Esophagus muscularis mucosa (tissue), 4 donors: Measurements from ENCODE around the gene MBNL1. TPM values are rescaled to one million over a fixed set of nuclear protein-coding genes. Genes with fewer than 3 reads are reported as not detected.

Source experiments
- DNase-seq: peaks from one replicate; pipeline ENCODE4 v3.0.0-alpha.2; 2017; ENCODE audit errors: extremely low spot score
- H3K27ac ChIP-seq, 4 donors: fragments of 200-600 bp; sonication (generic); replicated peaks in 1 of 4; 1 replicate in 3 of 4; 2 replicates in 1 of 4; pipeline ENCODE4 v1.5.1; 2016 to 2019; ENCODE audit warnings: mild to moderate bottlenecking in 1 of 4
- H3K27me3 ChIP-seq, 4 donors: fragments of 200-600 bp; sonication (generic); one replicate each; pipeline versions ENCODE4 v1.5.1 to v1.6.0; 2016 to 2019
- H3K36me3 ChIP-seq, 4 donors: fragments of 200-600 bp; sonication (generic); one replicate each; pipeline ENCODE4 v1.5.1; 2016 to 2019
- H3K4me1 ChIP-seq, 4 donors: fragments of 200-600 bp; sonication (generic); one replicate each; pipeline ENCODE4 v1.5.1; 2016 to 2019
- H3K4me3 ChIP-seq, 4 donors: fragments of 200-600 bp; sonication (generic); 1 replicate in 2 of 4; 2 replicates in 2 of 4; pipeline ENCODE4 v1.5.1; 2016 to 2019; ENCODE audit warnings: mild to moderate bottlenecking in 4 of 4, moderate library complexity in 1 of 4
- H3K9me3 ChIP-seq, 4 donors: fragments of 200-600 bp; sonication (generic); 1 replicate in 3 of 4; 2 replicates in 1 of 4; pipeline ENCODE4 v1.5.1; 2016 to 2019
- EP300 ChIP-seq: sonication (generic); formaldehyde crosslinking; IDR thresholded peaks from one replicate; pipeline ENCODE4 v1.6.1; 2017; ENCODE audit warnings: antibody characterized with exemption
- POLR2A ChIP-seq: fragments of 450-650 bp; IDR thresholded peaks from one replicate; pipeline ENCODE4 v1.6.1; 2017; ENCODE audit warnings: antibody characterized with exemption, moderate library complexity, mild to moderate bottlenecking, low read depth
- POLR2AphosphoS5 ChIP-seq, 2 donors: sonication (generic); formaldehyde crosslinking; IDR thresholded peaks; one replicate each; pipeline ENCODE4 v1.6.1; 2017; ENCODE audit warnings: antibody characterized with exemption in 2 of 2
- WGBS: methylation state at CpG from one replicate; pipeline ENCODE4 v1.1.5; 2018; 5-methylcytosine and 5-hydroxymethylcytosine counted together
- intact Hi-C: fragments of 100-400 bp; cut with DNase I; formaldehyde crosslinking; loops from one replicate; pipeline ENCODE4 v1.15.1; 2023
- total RNA-seq, 4 donors: library from RNA; depleted of rRNA; stranded (reverse); fragments of >200 nt; gene quantifications; one replicate each; pipeline versions ENCODE4 v1.1.0 to v1.2.1, GENCODE V29; 2016
- TF ChIP-seq, protein P1 (sequence below), 3 experiments: fragments of 200-600 bp in 2 of 3; fragments of 450-650 bp in 1 of 3; sonication (generic) in 2 of 3; IDR thresholded peaks; one replicate each; pipeline ENCODE4 v1.5.1; 2017 to 2019; ENCODE audit warnings: antibody characterized with exemption in 3 of 3, mild to moderate bottlenecking in 2 of 3, moderate library complexity in 1 of 3

Gene MBNL1
- total RNA-seq, 4 donors from 2014 or later: 635 to 868 (median 720) TPM

DNA sequence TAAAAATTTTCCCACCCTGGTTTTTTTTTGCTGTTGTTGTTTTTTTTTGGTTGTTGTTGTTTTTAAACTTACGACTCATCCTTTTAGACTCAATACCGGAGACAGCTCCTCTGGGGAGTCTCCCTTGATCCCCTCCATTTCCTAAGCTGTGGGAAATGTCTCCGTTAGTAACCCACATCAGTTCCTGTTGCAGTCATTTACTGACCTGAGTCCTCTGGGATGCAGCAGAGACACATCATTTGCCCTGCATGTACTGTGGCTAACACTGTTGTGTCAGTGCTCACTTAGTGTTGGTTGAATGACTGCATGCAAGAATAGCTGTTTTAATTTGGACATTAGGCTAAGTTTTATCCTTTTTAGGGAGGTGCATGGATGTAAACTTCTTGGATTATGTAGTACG lies 83.8 kb downstream of the MBNL1 start:
- TF ChIP-seq POLR2AphosphoS5 (IDR thresholded peaks at IDR 0.05) (no peak), POLR2A (no peak), EP300 (no peak)
- TF ChIP-seq, protein P1, sequence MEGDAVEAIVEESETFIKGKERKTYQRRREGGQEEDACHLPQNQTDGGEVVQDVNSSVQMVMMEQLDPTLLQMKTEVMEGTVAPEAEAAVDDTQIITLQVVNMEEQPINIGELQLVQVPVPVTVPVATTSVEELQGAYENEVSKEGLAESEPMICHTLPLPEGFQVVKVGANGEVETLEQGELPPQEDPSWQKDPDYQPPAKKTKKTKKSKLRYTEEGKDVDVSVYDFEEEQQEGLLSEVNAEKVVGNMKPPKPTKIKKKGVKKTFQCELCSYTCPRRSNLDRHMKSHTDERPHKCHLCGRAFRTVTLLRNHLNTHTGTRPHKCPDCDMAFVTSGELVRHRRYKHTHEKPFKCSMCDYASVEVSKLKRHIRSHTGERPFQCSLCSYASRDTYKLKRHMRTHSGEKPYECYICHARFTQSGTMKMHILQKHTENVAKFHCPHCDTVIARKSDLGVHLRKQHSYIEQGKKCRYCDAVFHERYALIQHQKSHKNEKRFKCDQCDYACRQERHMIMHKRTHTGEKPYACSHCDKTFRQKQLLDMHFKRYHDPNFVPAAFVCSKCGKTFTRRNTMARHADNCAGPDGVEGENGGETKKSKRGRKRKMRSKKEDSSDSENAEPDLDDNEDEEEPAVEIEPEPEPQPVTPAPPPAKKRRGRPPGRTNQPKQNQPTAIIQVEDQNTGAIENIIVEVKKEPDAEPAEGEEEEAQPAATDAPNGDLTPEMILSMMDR (IDR thresholded peaks at IDR 0.05): no peak
- 66% methylated on average over 4 of the region's 4 CpGs for whole genome bisulfite sequencing
- no peaks in the 10 kb centered on the region for H3K27me3 ChIP-seq
- H3K36me3 ChIP-seq: no peaks in the 10 kb centered on the region
- no peak overlapping the region for H3K4me3 ChIP-seq
- no peak for DNase-seq
- intact Hi-C loops: no loop called here
- peaks cover 49 to 91% (median 72%) of the 10 kb centered on the region in 4 donors for H3K4me1 ChIP-seq
- H3K9me3 ChIP-seq: no peaks in the 10 kb centered on the region
- H3K27ac ChIP-seq: peak overlapping the region in 3 of 4 donors; percentile 2 to 28 (median 21)

DNA sequence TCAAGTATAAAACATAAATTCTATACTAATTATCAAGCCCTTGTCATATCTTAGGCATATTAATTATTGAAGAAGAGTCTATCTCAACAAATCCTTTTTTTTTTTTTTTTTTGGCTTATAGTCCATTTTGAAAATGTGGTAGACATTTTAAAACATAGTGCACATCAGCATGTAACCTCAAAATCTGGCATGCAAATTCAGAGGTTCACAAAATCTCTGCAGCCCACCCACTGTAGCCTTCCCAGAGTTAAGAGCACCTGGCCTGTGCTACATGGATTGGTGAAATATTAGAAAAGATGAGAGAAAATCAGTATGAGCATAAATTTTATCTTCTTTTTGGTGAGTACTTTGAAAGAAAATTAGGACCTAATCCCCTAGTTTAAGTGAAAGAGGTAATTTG lies 84.8 kb downstream of the MBNL1 start:
- Histone ChIP-seq H3K4me1 (peaks cover 54 to 91% (median 71%) of the 10 kb centered on the region in 4 donors), H3K36me3 (no peaks in the 10 kb centered on the region), H3K9me3 (no peaks in the 10 kb centered on the region), H3K4me3 (no peak overlapping the region), H3K27me3 (no peaks in the 10 kb centered on the region), H3K27ac (no peak overlapping the region)
- TF ChIP-seq EP300: no peak
- no peak for TF ChIP-seq POLR2AphosphoS5 (IDR thresholded peaks at IDR 0.05)
- TF ChIP-seq POLR2A: no peak
- intact Hi-C loops: no loop called here
- no peak for DNase-seq

DNA sequence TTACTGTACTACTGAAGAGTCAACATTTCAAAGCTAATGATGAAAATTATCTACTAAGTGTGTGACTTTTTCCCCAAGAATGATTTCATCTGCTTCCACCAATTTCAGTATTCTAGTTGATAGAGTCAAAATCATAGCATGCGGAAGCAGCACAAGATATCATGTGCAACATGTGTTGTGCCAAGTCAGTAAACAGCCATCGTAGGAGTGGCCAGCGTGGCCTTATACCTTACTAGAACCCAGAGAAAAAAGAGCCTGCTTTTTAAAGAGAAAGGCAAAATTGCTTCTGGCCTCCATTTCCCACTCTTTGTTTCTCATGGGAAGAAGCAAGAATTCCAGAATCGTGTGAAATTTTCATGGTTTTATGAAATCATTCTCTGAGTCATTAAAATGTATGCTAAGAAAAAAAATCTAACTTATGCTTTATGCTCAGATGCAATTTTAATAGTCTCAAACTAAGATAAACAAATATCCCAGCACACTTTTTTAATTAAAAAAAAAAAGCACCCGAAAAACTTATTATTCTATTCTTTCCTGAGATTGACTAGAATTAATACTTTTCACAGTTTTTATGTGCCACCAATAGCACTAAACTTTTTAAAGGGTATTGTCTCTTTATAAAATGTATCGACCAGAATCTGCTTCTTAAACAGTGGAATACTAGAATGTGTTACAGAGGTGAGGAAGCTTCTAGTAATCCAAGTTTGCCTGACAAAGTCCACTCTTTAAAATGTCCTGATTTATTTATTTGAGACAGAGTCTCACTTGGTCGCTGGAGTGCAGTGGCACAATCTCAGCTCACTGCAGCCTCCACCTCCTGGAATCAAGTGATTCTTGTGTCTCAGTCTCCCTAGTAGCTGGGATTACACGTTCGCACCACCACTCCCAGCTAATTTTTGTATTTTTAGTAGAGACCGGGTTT lies 87.3 kb downstream of the MBNL1 start:
- TF ChIP-seq, protein P1 (IDR thresholded peaks at IDR 0.05): no peak
- TF ChIP-seq POLR2AphosphoS5 (IDR thresholded peaks at IDR 0.05): no peak
- TF ChIP-seq EP300: no peak
- TF ChIP-seq POLR2A: no peak
- Histone ChIP-seq H3K4me3 (no peak overlapping the region), H3K36me3 (no peaks in the 10 kb centered on the region), H3K4me1 (peaks cover 48 to 93% (median 71%) of the 10 kb centered on the region in 4 donors), H3K9me3 (no peaks in the 10 kb centered on the region), H3K27ac (peak overlapping the region in 3 of 4 donors; percentile 4 to 17 (median 13)), H3K27me3 (no peaks in the 10 kb centered on the region)
- intact Hi-C loops: no loop called here
- no peak for DNase-seq
- 88% methylated on average over 10 of the region's 10 CpGs for WGBS

DNA sequence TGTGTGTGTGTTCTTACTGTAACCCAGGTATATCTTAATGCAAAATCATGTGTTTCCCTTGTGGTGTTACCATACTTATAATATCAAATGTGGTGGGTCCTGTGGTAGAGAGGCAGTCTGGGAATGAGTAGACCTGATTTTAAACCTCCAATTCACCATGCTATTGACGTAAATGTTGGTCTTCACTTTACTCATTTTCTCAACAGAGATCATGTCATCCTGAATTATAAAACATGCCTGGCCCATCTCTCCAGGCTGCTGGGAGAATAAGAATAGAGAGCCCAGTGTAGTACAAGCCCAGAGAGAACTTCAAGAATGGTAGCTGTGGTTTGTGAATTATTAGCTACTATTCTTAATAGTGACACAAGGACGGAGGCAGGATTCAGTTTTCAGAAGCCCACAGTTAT lies 88.1 kb downstream of the MBNL1 start:
- Histone ChIP-seq H3K9me3 (no peaks in the 10 kb centered on the region), H3K4me1 (peaks cover 55 to 93% (median 74%) of the 10 kb centered on the region in 4 donors), H3K27ac (peak overlapping the region in 2 of 4 donors; percentile 4 to 17), H3K4me3 (no peak overlapping the region), H3K27me3 (no peaks in the 10 kb centered on the region), H3K36me3 (no peaks in the 10 kb centered on the region)
- 90% methylated on average over 2 of the region's 2 CpGs for WGBS
- DNase-seq: no peak
- intact Hi-C loops: no loop called here
- TF ChIP-seq POLR2AphosphoS5 (IDR thresholded peaks at IDR 0.05): no peak
- no peak for TF ChIP-seq POLR2A
- TF ChIP-seq, protein P1 (IDR thresholded peaks at IDR 0.05): no peak
- no peak for TF ChIP-seq EP300

DNA sequence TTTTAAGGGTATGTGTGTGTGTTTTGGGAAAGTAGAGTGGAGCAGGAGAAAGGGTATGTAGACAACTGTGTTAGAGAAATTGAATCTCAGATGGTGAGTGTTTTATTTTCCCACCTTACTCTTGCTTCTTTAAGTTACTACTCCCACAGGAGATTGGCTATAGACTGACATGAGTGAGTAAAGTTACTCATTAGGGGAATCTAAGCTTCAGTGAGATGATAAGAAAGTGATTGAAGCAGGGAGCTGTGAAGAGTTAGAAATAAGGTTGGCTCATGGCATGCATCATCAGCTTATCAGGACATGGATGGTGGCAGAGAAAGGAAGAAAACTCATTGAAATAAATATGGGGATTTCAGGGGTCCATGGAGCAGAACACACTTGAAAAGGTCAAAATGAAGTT lies 88.9 kb downstream of the MBNL1 start:
- TF ChIP-seq POLR2A (no peak), EP300 (no peak), POLR2AphosphoS5 (IDR thresholded peaks at IDR 0.05) (no peak)
- TF ChIP-seq, protein P1 (IDR thresholded peaks at IDR 0.05): no peak
- Histone ChIP-seq H3K9me3 (no peaks in the 10 kb centered on the region), H3K36me3 (no peaks in the 10 kb centered on the region), H3K4me1 (peaks cover 55 to 94% (median 76%) of the 10 kb centered on the region in 4 donors), H3K4me3 (no peak overlapping the region), H3K27me3 (no peaks in the 10 kb centered on the region), H3K27ac (peak overlapping the region; percentile 4 to 11 (median 10))
- intact Hi-C loops: no loop called here
- no peak for DNase-seq
